Measurements from ENCODE around the gene MAP4.

GRCh38 chr3:47836986-47837385 is 179.2 kb downstream of the MAP4 start:
- TF ChIP-seq POLR2AphosphoS5 (IDR thresholded peaks at IDR 0.05; ENCODE audit: low read depth, low read length), result no peak
- TF ChIP-seq POLR2A (IDR thresholded peaks at IDR 0.05; ENCODE audit: low read depth, low read length), result no peak
- TF ChIP-seq TAF1 (IDR thresholded peaks at IDR 0.05; ENCODE audit: low read depth, low read length), result no peak
- no peak for TF ChIP-seq SPI1 (IDR thresholded peaks at IDR 0.05; ENCODE audit: low read depth, low read length)
- TF ChIP-seq POU2F2 (IDR thresholded peaks at IDR 0.05; ENCODE audit: low read depth, low read length), result no peak
- no peak for TF ChIP-seq PAX5 (IDR thresholded peaks at IDR 0.05; ENCODE audit: insufficient read depth, low read length, severe bottlenecking)

All from GM12891 (cell line).